ENCODE measurements around the gene CRACR2B.

The CRACR2B gene

DNA sequence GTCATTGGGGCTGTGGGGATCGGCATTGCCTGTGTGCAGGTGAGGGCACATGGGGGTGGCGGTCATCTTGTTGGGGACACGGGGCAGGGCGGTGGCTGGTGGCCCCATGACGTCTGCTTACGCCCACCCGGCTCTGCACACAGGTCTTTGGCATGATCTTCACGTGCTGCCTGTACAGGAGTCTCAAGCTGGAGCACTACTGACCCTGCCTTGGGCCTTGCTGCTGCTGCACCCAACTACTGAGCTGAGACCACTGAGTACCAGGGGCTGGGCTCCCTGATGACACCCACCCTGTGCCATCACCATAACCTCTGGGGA is 10.2 kb downstream of the CRACR2B start:
- no peak for TF ChIP-seq CTCF (IDR thresholded peaks at IDR 0.05; ENCODE audit: insufficient read depth, low read depth, low read length, missing control alignments)
- no peak for DNase-seq (ENCODE audit: low read depth)
- no peak overlapping the region for H3K4me3 ChIP-seq (ENCODE audit: low read length)

DNA sequence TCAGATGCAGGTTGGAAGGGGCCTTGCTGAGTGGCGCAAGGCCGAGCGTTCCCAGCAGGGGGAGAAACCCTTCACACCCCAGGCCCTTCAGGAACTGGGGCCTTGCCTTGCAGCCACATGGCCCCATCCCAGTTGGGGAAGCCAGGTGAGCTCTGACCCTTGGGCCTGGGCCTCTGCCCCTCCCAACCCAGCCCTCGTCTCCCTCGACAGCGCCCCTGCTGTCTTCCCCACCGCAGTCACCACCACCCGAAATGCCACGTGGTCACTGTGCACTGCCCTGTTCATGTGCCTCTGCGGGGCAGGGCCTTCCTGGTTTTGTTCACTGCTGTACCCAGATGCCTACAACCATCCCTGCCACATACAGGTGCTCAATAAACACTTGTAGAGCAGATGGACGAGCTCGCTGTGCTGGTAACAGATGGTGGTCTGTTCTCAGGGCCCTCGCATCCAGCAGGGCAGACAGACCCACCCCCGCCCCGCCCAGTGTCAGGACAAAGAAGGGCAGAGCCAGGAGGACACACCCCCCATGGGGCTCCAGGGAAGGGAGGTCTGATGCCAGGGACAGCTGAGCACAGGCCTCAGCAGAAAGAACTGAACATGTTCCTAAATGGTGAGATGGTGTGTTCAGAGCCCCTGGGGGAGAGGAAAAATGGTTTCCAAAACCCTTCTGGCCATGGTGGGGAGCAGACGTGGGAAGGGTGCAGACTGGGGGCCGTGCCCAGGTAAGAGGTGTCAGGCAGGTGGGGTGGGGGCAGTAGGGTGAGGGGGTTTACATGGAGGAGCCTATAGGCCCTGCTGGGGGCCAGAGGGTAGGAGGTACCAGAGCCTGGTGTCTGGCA is 10.9 kb downstream of the CRACR2B start:
- DNase-seq (ENCODE audit: low read depth) = peak; percentile 46
- TF ChIP-seq CTCF (IDR thresholded peaks at IDR 0.05; ENCODE audit: insufficient read depth, low read depth, low read length, missing control alignments) = no peak
- H3K4me3 ChIP-seq (ENCODE audit: low read length) = no peak overlapping the region

DNA sequence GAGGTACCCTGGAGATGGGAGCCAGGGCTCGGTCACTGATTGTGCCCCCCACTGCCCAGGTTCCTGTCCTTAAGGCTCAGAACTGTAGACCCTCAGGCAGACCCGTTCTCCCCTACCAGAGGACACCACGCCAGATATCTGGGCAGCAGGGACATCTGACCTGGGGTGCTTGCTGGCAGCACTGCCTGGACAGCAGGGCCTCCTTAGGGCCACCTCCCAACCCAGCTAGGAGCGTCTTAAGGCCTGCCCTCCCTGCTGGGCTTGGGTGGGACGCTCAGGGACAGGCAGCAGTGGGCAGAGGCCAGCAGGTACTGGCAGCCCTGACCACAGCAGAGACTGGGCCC is 11.5 kb downstream of the CRACR2B start:
- H3K4me3 ChIP-seq (ENCODE audit: low read length) = no peak overlapping the region
- TF ChIP-seq CTCF (IDR thresholded peaks at IDR 0.05; ENCODE audit: insufficient read depth, low read depth, low read length, missing control alignments) = no peak
- DNase-seq (ENCODE audit: low read depth) = no peak

DNA sequence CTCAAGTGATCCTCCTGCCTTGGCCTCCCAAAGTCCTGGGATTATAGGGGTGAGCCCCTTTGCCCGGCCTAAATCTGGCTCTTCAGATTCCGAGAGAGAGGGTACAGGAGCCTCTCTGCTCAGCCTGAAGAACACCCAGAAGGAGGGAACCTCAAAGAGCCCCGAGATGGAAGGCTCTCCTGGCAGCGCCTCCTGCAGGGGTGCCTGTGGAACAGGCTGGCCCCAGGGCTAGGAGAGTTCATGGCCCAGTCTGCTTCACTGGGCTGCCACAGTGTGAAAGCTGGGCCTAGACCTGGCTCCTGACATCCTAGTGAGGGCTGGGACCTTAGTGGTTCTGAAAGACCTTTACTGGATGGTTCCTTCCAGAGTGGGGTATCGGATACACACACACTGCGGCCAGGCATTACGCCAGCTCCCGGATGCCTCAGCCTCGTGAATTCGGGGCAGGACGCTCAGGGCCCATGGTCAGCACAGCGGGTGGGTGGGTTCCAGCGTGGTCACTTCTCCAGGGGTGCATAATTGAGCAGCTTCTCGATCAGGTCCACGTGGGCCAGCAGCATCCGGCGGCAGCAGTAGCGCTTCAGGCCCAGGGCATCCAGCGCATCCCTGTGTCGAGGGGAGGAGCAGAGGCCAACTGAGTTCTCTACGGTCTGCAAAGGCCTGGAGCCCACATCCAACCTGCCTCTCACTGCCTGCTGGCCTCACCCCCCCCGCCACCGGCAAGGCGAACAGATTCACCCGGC is 12.3 kb downstream of the CRACR2B start:
- DNase-seq (ENCODE audit: low read depth) = peak; percentile 39
- TF ChIP-seq CTCF (IDR thresholded peaks at IDR 0.05; ENCODE audit: insufficient read depth, low read depth, low read length, missing control alignments) = peak; percentile 49
- peak overlapping the region; percentile 89 for H3K4me3 ChIP-seq (ENCODE audit: low read length)

DNA sequence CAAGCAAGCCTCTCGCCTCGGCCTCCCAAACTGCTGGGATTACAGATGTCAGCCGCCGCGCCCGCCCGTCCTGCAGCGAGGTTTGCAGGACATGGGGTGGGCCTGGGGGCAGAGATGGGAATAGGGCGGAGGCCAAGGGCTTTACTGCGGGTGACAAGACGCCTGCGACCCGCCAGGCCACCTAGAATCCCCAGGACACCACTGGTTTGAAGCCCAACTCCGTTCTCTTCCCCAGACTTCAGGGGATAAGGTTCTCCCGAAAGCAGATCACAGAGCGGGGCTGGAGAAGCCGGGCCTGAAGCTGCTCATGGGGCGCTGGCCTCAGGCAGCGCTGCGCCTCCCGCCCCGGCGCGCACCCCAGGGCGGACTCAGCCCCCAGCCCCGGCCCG is 14.3 kb downstream of the CRACR2B start:
- no peak for TF ChIP-seq CTCF (IDR thresholded peaks at IDR 0.05; ENCODE audit: insufficient read depth, low read depth, low read length, missing control alignments)
- peak overlapping the region; percentile 89 for H3K4me3 ChIP-seq (ENCODE audit: low read length)
- no peak for DNase-seq (ENCODE audit: low read depth)

GRCh38 chr11:842370-843002 is 14.8 kb downstream of the CRACR2B start, which contains the start of the genes POLR2L and TSPAN4:
POLR2L (minus strand) TSS chr11:842529; CDS start chr11:842508, 21 bp downstream.
TSPAN4 (plus strand) TSS chr11:842852; CDS start chr11:850305, 7,453 bp downstream.
- H3K4me3 ChIP-seq (ENCODE audit: low read length) = peak within 1 kb of the TSS; percentile 89
- no peak for TF ChIP-seq CTCF (IDR thresholded peaks at IDR 0.05; ENCODE audit: insufficient read depth, low read depth, low read length, missing control alignments)

More at GRCh38 chr11:842370-843002, 14.8 kb downstream of the CRACR2B start, which contains the start of the genes POLR2L and TSPAN4:
- peak; percentile 94 for DNase-seq (ENCODE audit: low read depth)

Measured in epithelial cell of esophagus (primary cell).